Psoas muscle (tissue), 8 donors: ENCODE measurements around the gene NFKB2. TPM values are rescaled to one million over a fixed set of nuclear protein-coding genes. Genes with fewer than 3 reads are reported as not detected.

Experiments
- ATAC-seq, 4 donors: fragments of 200-7000 bp; cut with Tn5 transposase; one replicate each; pipeline ENCODE4 v1.9.1; 2020; ENCODE audit warnings: moderate library complexity in 3 of 4, mild to moderate bottlenecking in 2 of 4
- DNase-seq, 2 donors: peaks; one replicate each; pipeline ENCODE4 v3.0.0-alpha.2; 2020
- H3K27ac ChIP-seq: fragments of 200-600 bp; one replicate; pipeline ENCODE4 v1.8.0; 2022
- H3K27me3 ChIP-seq, 3 donors: fragments of 200-600 bp in 1 of 3; one replicate each; pipeline versions ENCODE4 v1.6.1 to v1.8.0; 2013 to 2022; ENCODE audit warnings: low read length in 2 of 3, mild to moderate bottlenecking in 2 of 3, moderate library complexity in 1 of 3; ENCODE audit not compliant: insufficient read depth in 3 of 3
- H3K36me3 ChIP-seq, 2 donors: fragments of 200-600 bp in 1 of 2; one replicate each; pipeline versions ENCODE4 v1.6.1 to v1.8.0; 2013 to 2022; ENCODE audit warnings: low read depth in 1 of 2, mild to moderate bottlenecking in 1 of 2, moderate library complexity in 1 of 2; ENCODE audit not compliant: insufficient read depth in 1 of 2
- H3K4me1 ChIP-seq: fragments of 200-600 bp; one replicate; pipeline ENCODE4 v1.8.0; 2022
- H3K4me3 ChIP-seq: fragments of 200-600 bp; one replicate; pipeline ENCODE4 v1.8.0; 2022; ENCODE audit warnings: mild to moderate bottlenecking
- H3K9me3 ChIP-seq: fragments of 200-600 bp; one replicate; pipeline ENCODE4 v1.8.0; 2022
- WGBS, 3 donors: extraction: QIAGEN DNeasy Blood & Tissue Kit; methylation state at CpG; one replicate each; pipeline versions ENCODE4 v1.1.6 to v1.1.7; 2013; 5-methylcytosine and 5-hydroxymethylcytosine counted together
- intact Hi-C, 2 donors: fragments of 100-400 bp; cut with DNase I; formaldehyde crosslinking; loops; one replicate each; pipeline versions ENCODE4 v1.11.0 to v1.14.2; 2022
- polyA plus RNA-seq, 3 donors: library from polyadenylated mRNA; stranded (reverse); fragments of 200-250 nt; gene quantifications; one replicate each; pipeline ENCODE4 v1.2.3, GENCODE V29; 2013
- total RNA-seq, 4 donors: library from RNA; stranded (reverse); fragmentation: NEBNext Ultra II Directional in 2 of 4; extraction: Animal tissue kit (Norgen Biotek cat#: 25700) in 2 of 4; gene quantifications; one replicate each; pipeline versions ENCODE4 v1.2.1 to v1.2.4, GENCODE V29; 2021 to 2023
- TF ChIP-seq, protein P1 (sequence below): fragments of 200-600 bp; IDR thresholded peaks from one replicate; pipeline ENCODE4 v1.8.0; 2022; ENCODE audit warnings: antibody characterized with exemption
- donor health status: healthy with polysubstance abuse.
- donor health status: DM: no; HTN: no; CAD: no; lungs with moderate emphysema.
- donor health status: Bipolar disorder and iron deficiency.
- donor health status: healthy.
- donor health status: DM: yes; HTN: yes; CAD: no.
- donor health status: DM: no; HTN: no; CAD: no.
- donor health status: DM: no; HTN: no; CAD: no.
- donor health status: DM: yes; HTN: yes; CAD: no.

The NFKB2 gene
- total and polyA plus RNA-seq, 7 donors, result 8.3 to 86.0 (median 12.6) TPM

DNA sequence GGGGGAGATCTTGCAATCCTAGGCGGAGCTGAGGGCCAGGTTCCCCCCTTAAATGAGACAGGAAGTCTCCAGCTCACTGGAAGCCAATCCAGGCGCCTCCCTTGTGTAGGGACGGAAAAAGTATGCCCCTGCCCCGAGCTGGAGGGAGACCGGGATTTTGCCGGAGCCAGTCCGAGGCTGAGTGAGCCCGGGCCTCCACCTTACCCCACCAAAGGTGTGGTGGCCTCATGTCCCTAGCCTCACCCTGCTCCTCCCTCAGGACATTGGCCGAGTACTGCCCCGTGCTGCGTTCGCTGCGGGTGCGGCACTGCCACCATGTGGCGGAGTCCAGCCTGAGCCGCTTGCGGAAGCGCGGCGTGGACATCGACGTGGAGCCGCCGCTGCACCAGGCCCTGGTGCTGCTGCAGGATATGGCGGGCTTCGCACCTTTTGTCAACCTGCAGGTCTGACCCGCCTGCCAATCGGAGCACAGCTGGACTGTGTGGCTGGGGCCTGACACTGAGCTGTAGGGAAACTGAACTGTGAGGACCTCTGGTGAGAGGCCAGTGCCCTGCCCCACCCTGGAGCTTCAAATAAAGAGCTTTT, 27.1 kb downstream of the NFKB2 start:
- intact Hi-C loops, result loop anchor here in 1 of 2 donors (2.0 to 5.0 kb wide), 2 partner anchors 30 to 55 kb away; no protein-coding TSS in a partner anchor
- 3 to 10% (median 5%) methylated on average over 28 of the region's 28 CpGs for WGBS, 3 donors
- Histone ChIP-seq H3K4me3 (peak overlapping the region; percentile 98), H3K4me1 (peaks cover 20% of the 10 kb centered on the region), H3K27ac (peak overlapping the region; percentile 87), H3K27me3 (peaks cover 0 to 7% (median 2%) of the 10 kb centered on the region in 3 donors), H3K9me3 (no peaks in the 10 kb centered on the region), H3K36me3 (peaks cover 0 to 23% of the 10 kb centered on the region in 2 donors)
- DNase-seq (peak; percentile 81 to 91), ATAC-seq (peak; percentile 67 to 72 (median 72))
- TF ChIP-seq, protein P1, sequence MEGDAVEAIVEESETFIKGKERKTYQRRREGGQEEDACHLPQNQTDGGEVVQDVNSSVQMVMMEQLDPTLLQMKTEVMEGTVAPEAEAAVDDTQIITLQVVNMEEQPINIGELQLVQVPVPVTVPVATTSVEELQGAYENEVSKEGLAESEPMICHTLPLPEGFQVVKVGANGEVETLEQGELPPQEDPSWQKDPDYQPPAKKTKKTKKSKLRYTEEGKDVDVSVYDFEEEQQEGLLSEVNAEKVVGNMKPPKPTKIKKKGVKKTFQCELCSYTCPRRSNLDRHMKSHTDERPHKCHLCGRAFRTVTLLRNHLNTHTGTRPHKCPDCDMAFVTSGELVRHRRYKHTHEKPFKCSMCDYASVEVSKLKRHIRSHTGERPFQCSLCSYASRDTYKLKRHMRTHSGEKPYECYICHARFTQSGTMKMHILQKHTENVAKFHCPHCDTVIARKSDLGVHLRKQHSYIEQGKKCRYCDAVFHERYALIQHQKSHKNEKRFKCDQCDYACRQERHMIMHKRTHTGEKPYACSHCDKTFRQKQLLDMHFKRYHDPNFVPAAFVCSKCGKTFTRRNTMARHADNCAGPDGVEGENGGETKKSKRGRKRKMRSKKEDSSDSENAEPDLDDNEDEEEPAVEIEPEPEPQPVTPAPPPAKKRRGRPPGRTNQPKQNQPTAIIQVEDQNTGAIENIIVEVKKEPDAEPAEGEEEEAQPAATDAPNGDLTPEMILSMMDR, result peak; percentile 77

DNA sequence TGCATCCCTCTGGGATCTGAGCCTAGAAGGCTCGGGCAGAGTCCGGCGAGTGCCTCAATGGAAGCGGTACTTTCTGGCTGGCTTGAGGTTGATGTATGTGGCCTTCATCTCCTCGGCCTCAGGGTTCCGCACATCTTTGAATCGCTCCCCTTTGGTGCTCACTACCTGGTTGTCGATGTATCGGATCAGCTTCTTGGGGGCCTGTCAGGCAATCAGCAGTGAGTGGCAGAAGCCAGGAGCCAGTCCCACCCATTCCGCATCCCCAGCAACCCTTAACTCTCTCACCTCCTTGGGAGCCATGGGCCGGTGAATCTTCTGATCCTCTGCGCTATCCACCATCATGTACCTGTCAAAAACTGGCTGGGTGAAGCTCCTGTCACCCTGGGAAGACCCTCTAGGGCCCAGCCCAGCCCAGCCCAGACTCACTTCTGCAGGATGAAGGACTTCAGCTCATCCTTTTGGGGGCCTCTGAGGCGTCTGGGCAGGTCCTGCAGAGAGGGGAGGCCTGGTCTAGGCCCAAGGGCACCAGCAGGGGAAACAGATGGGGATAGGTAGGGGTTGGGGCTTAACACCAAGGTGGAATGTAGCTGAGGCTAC, 28.0 kb downstream of the NFKB2 start:
- intact Hi-C loops, result loop anchor here in 1 of 2 donors (2.0 to 5.0 kb wide), 2 partner anchors 31 to 54 kb away; no protein-coding TSS in a partner anchor
- ATAC-seq (no peak), DNase-seq (no peak)
- H3K9me3 ChIP-seq, result no peaks in the 10 kb centered on the region
- WGBS, 3 donors, result 86 to 92% (median 87%) methylated on average over 13 of the region's 13 CpGs
- peaks cover 20% of the 10 kb centered on the region for H3K4me1 ChIP-seq
- H3K27me3 ChIP-seq, result no peaks in the 10 kb centered on the region
- TF ChIP-seq, protein P1, result no peak
- H3K4me3 ChIP-seq, result peak overlapping the region; percentile 98
- peaks cover 0 to 23% of the 10 kb centered on the region in 2 donors for H3K36me3 ChIP-seq
- H3K27ac ChIP-seq, result no peak overlapping the region

DNA sequence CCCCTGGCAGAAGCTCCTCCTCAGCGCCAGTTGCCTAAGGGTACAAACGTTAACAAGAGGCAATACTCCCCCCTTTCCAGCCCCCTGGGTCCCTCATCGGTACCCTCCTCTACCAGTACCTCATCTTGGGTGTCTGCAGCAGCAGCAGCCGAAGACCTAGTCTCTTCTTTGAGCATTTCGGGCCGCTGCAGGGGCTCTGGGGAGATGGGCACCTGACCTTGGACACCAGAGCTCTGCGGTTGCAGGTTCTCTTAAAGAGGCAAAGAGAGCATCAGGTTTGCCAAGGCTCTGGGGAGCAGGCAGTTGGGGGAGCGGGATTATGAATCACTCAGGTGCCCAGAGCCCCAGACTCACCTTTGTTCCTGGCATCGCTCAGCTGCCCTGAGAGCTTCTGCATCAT, 28.6 kb downstream of the NFKB2 start:
- intact Hi-C loops, result loop anchor here in 1 of 2 donors (5.0 kb wide), 1 partner anchor 53 kb away; no protein-coding TSS in a partner anchor
- no peak for DNase-seq
- 75 to 93% (median 84%) methylated on average over 9 of the region's 9 CpGs for WGBS, 3 donors
- Histone ChIP-seq H3K27me3 (no peaks in the 10 kb centered on the region), H3K4me3 (no peak overlapping the region), H3K36me3 (peaks cover 0 to 23% of the 10 kb centered on the region in 2 donors), H3K27ac (no peak overlapping the region), H3K9me3 (no peaks in the 10 kb centered on the region), H3K4me1 (peaks cover 20% of the 10 kb centered on the region)
- TF ChIP-seq, protein P1, result no peak
- ATAC-seq, result no peak

DNA sequence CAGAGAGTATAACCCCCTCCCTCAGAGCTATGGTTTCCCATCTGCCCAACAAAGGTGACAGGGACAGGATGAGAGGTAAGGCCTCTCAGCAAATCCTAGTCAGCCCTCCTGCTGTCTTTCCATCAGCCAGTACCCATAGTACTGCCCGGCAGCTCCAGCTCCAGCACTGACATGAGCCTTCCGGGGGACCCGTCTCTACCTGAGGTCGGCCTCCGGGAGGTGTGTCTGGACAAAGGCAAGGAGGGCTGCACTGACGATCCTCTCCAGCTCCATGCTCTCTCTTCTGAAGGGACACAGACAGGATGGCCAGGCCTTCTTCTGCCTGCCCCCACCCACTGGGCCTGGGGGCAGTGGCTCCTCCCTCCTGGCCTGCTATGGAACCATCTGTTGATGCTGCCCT, 29.4 kb downstream of the NFKB2 start:
- no peaks in the 10 kb centered on the region for H3K27me3 ChIP-seq
- H3K27ac ChIP-seq, result no peak overlapping the region
- no peaks in the 10 kb centered on the region for H3K9me3 ChIP-seq
- no peak overlapping the region for H3K4me3 ChIP-seq
- intact Hi-C loops, result loop anchor here in 1 of 2 donors (5.0 kb wide), 1 partner anchor 52 kb away; no protein-coding TSS in a partner anchor
- peaks cover 17% of the 10 kb centered on the region for H3K4me1 ChIP-seq
- H3K36me3 ChIP-seq, result peaks cover 0 to 23% of the 10 kb centered on the region in 2 donors
- no peak for ATAC-seq
- WGBS, 3 donors, result 82 to 86% (median 82%) methylated on average over 6 of the region's 6 CpGs
- DNase-seq, result no peak
- TF ChIP-seq, protein P1, result no peak
